Inferior parietal cortex (tissue), 1 donor: ENCODE data around the gene SLC39A1.
A peak's percentile ranks its signal among the peaks of the same experiment; 100 is the strongest.
"Not testable (repeated sequence)": the region's sequence is repeated elsewhere in the genome, so short reads cannot be mapped to it uniquely, and the experiment has no call there.

Experiments
- DNase-seq: peaks from one replicate; pipeline ENCODE4 v3.0.0-alpha.2; 2016; ENCODE audit errors: extremely low spot score

The SLC39A1 gene, protein sequence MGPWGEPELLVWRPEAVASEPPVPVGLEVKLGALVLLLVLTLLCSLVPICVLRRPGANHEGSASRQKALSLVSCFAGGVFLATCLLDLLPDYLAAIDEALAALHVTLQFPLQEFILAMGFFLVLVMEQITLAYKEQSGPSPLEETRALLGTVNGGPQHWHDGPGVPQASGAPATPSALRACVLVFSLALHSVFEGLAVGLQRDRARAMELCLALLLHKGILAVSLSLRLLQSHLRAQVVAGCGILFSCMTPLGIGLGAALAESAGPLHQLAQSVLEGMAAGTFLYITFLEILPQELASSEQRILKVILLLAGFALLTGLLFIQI

DNA sequence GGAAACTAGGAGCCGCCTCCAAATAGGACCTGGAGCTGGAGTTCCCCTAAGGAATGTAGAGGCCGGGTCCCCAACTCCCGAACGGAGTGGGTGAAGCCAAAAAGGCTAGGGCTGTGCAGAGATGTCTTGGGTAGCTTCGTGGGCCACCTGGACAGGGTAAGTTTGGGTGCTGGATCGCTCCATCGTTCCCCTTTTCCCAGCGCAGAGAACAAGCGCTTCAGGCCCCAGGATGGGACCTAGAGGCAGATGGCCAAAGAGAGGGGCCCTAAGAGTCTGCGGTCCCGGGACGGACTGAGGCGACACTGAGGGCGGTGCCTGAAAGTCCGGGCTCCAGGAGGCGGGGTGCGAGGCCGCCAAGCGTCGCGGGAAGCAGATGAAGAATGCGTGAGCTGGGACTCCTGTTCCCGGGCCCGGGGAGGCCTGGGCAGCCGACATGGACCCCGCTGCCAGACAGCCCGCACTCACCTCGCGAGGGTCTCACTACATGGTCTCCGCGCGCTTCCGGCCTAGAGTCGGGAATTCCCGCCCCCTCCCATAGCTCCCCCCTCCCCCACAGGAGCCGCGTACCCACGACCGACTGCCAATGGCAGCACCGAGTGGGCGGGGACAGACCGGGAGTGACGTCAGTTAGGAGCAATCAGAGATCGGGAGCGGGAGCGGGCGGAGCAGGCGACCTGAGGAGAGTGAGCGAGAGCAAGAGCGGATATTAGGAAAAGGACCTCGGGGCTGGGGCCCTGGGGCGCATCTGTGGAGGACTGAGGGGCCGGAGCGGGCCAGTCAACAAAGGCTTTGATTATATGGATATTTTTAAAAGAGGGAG is at the start of gene SLC39A1:
TSS of gene SLC39A1 (minus strand) at position 508 of the 820 bp plus-strand sequence. CDS start 822 bp downstream, outside the sequence.
- peak; percentile 98 for DNase-seq

DNA sequence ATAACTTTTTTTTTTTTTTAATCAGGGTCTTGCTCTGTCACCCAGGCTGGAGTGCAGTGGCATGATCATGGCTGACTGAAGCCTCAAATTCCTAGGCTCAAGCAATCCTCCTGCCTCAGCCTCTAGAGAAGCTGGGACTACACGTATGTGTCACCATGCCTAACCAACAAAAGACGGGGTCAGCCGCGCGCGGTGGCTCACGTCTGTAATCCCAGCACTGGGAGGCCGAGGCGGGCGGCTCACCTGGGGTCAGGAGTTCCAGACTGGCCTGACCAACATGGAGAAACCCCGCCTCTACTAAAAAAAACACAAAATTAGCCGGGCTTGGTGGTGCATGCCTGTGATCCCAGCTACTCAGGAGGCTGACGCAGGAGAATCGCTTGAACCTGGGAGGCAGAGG is 49.2 kb upstream of the SLC39A1 start:
- DNase-seq = not testable (repeated sequence)

DNA sequence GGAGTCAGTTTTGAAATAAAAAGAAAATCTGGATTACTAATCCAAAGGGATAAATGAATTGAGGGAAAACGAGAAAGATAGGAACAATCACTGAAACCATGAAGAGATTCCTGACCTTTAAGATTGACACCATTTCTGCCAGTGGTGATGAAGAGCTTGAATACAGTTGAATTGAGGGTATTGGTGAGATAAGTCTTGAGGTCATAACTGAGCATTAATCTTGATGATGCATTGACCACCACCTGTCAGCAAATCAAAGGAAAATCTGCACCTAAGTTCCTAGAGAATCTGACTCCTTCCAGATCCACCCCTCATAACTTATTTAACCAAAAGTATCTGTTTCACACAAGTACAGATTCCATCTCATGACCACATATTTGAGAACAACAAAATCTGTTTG is 48.8 kb upstream of the SLC39A1 start:
- no peak for DNase-seq

DNA sequence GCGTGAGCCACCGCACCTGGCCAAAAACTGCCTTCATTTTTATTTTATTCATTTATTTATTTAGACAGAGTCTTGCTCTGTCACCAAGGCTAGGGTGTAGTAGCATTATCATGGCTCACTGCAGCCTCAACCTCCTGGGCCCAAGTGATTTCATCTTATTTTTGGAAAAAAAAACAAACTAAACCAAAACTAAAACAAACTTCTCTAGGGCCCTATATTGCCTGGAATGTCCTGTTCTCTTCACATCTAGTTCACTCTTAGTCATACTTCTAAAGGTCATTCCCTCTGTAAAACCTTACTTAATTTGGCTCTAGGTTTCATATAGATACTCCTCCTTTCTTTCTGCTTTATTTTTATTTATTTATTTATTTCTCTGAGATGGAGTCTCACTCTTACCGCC is 42.8 kb upstream of the SLC39A1 start:
- no peak for DNase-seq

DNA sequence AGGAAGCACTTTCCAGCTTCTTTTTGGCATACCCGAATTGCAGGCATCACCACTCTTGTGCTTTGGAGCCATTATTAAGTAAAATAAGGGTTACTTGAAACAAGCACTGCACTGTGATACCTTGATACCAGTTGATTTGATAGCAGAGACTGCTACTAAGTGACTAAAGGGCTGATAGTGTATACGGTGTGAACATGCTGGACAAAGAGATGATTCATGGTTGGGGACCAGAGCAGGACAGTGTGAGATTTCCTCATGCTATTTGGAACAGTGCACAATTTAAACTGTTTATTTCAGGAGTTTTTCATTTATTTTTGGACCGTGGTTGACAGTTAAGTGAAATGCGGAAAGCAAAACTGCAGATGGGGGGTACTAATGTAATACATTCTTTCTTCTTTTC is 37.1 kb upstream of the SLC39A1 start:
- no peak for DNase-seq

DNA sequence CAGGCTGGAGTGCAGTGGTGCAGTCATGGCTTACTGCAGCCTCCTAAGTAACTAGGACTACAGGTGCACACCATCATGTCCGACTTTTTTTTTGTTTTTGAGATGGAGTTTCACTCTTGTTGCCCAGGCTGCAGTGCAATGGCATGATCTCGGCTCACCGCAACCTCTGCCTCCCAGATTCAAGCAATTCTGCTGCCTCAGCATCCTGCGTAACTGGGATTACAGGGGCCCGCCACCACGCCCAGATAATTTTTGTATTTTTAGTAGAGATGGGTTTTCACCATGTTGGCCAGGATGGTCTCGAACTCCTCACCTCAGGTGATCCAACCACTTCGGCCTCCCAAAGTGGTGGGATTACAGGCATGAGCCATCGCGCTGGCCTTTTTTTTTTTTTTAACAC is 33.5 kb upstream of the SLC39A1 start:
- DNase-seq = not testable (repeated sequence)

DNA sequence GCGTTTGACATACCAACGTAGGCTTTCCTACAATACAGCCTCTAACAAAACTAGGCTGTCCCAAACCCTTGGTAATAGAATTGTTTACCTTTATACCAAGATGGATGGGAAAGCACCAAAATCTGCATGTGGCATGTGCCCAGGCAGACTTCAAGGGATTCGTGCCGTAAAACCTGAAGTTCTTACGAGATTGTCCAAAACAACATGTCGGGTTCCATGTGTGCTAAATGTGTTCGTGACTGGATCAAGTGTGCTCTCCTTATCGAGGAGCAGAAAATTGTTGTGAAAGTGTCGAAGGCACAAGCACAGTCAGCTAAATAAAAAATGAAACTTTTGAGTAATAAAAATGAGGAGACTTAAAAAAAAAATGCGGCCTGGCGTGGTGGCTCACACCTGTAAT is 32.3 kb upstream of the SLC39A1 start:
- no peak for DNase-seq

DNA sequence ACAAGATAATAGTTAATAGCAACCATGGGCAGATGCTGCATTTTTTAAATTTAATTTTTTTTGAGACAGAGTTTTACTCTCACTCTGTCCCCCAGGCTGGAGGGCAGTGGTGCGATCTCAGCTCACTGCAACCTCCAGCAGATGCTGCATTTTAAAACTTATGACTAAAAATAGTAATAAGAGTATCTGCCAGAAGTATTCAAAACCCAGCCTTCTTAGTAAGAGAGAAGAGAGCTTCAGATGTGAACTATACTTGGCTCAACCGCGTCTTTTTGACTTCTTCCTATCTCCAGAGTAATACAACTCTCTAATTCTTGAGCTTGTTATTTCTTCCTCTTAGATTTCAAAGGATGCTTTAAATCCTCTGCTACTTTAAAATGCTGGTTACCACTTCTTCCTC is 31.9 kb upstream of the SLC39A1 start:
- DNase-seq = no peak

DNA sequence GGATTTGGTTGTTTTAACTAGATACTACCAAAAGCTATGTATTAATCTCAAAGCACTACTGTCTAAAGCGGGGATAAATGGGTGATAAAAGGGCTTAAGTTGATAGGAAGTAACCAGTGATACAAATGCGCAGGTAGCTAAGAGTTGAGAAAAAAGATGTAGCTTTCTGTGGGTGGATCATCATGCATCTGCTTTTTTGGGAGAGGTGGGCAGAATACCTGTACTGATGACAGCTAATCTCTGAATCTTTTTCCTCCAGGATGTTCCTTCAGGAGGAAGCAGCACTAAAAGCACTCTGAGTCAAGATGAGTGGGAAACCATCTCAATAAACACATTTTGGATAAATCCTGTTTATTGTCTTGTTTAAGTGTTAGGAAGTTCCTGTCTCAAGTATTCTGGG is 28.5 kb upstream of the SLC39A1 start:
- no peak for DNase-seq

DNA sequence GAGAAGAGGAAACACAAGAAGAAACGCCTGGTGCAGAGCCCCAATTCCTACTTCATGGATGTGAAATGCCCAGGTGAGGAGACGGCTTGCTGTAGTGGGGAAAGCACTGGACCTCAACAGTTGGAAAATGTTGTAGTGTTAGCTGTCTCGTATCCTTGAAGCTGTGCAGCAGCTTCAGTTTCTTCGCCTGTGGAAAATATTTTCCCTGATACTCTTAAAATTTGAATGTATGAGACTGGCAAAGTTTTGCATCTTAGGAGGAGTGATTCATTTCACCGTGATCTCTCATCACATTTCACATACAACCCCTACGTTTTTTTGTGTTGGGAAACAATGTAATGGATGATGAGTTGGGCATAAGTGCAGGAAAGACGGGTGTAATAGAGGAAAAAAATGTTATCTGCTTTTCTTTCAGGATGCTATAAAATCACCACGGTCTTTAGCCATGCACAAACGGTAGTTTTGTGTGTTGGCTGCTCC is 27.9 kb upstream of the SLC39A1 start:
- no peak for DNase-seq

DNA sequence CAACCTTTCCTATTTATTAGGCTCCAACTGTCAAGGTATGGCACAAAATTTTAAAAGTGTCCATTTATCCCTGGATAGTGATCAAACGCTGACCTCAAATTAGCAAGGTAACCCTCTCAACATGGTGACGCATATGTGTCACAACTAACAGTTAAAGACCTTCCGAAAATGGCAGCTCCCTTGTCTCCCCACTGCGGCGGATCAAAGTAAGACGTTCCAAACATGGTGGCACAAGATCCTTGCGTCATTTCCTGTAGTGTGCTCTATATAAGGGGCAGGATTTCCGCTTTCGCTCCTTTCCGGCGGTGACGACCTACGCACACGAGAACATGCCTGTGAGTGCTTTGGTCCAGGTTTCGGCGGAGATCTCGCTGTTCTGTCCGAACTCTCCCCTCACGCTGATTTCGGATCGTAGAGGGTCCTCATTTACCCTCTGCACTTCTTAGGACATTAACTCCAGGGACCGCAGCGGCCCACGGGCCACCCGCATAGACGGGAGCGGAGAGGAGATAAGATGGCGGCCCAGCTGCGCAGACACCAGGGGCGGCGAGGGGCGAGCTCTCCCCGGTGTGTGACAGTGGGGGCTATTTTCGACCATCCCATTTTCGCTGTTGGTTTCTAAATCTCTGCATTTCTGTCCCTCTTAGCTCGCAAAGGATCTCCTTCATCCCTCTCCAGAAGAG is 27.3 kb upstream of the SLC39A1 start, which contains the start of gene RPS27:
TSS of gene RPS27 (plus strand) at position 295 of the 683 bp plus-strand sequence. CDS start at position 330, 35 bp downstream.
- DNase-seq = peak; percentile 99

DNA sequence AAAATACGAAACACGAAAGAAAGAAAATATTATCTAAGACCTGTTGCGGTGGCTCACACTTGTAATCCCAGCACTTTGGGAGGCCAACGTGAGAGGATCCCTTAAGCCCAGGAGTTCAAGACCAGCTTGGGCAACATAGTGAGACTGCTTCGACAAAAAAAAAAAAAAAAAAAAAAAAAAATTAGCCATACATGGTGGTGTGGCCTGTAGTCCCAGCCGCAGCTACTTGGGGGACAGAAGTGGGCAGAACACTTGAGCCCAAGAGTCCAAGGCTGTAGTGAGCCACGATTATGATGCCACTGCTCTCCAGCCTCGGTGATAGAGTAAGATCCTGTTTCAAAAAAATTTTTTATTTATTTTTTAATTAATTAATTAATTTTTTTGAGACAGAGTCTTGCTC is 24.3 kb upstream of the SLC39A1 start:
- no peak for DNase-seq

DNA sequence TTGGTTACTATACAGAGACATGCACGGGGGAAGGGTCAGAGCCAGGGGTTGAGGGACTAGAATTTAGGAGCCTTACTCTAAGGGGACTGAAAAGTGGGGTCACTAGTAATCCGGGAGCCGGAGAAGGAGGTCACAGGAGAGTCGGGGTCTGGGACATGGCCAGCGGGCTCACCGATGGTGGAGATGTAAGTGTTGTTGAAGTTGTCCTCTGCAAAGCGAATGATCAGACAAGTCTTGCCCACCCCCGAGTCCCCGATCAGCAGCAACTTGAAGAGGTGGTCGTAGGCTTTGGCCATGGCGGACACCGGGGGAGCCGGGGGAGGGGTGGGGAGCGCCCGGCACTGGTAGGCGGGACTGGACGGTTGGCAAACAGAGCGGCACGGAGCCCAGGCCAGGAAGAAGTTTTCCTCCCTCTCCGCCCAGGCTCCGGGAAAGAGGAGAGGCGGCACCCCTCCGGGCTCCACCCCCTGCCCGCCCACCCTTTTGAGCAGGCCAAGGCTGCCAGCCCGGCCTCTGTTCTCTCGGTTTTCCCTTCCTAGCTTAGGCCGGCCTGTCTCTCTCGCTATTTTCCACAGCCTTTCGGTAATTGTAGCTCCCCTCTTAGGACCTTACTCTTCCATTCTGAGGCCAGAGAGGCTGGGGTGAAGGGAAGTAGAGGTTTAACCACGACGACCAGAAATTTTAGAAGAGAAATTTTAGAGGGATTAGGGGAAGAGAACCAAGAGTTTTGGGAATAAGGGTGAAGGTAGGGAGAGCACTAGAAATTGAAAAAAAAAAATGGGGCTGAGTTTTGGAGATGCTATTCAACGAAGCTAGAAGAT is 22.8 kb upstream of the SLC39A1 start, which contains the start of gene RAB13:
TSS of gene RAB13 (minus strand) at position 399 of the 821 bp plus-strand sequence. CDS start at position 296, 103 bp downstream.
- DNase-seq = no peak

DNA sequence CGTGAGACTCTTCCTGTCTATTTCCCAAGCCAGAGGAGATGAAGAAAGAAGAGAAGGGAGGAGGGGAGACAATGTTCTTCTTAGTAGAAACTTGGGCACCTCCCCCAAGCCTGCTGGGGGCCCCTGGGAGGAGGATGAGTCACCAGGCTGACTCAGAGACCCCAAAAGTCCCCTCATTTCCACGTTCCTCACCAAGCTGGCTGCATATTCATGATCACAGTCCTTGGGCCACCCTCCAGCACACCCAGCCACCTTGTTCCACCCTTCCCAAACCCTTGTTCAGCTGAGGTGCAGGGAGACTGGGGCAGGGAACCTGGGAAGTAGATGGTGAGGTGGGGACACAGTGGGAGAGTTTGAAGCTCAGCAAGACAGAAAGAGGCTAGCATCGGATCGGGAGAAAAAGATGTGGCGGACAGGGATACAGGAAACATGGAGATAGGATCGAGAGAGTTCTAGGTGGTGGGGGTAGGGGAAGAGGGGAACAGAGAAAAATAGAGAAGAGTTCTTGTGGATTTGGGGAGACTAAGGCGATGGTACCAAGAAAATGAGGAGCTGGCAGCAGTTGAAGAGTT is 22.1 kb upstream of the SLC39A1 start:
- no peak for DNase-seq

DNA sequence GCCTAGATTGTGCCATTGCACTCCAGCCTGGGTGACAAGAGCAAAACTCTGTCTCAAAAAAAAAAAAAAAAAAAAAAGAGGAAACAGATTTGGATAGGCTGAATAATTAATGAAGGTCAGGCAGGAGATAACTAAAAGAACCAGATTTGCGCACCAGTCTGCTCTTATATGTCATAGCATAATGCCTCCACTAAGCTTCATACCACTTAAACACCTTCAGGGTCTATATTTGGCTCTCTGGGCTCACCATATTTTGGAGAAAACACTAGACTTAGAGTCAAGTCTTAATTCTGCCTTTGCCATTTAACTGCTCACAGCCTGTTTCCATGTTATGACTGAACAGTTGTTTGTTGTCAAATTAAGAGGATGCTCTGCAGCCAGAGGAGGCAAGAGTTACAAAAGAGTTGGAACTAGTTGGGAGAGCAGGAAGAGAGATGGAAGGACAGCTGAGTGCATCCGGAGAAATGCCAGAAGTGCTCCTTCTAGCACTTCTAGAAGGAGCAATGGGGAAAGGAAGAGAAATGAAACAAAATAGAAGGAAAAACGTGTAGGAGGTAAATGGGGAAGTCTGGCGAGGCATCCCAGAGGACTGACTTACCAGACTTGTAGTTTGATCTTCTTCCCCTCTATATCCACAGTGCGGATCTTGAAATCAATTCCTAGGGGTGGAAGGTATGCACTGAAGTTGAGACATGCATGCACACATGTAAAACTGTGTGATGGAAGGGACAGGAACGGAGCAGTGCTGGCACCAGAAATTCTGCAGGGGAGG is 21.0 kb upstream of the SLC39A1 start:
- no peak for DNase-seq

DNA sequence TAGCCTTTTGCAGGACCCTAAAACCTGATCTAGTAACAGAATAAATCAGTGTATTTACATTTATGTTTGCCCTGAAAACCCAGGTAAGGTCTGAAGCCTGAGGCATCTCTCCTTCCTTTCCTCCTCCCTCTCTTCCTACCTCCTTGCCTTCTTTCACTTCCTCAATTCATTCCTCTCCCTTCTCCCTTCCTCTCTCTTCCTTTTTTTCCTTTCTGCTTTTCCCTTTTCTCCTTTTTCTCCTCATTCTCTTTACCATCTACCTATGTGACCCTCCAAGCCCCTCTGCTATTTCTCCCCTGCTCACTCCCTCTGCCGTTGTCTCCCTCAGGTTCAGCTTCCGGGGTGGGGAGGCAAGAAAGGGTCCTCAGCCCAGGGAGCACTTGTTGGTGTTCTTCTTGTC is 18.4 kb upstream of the SLC39A1 start:
- not testable (repeated sequence) for DNase-seq

DNA sequence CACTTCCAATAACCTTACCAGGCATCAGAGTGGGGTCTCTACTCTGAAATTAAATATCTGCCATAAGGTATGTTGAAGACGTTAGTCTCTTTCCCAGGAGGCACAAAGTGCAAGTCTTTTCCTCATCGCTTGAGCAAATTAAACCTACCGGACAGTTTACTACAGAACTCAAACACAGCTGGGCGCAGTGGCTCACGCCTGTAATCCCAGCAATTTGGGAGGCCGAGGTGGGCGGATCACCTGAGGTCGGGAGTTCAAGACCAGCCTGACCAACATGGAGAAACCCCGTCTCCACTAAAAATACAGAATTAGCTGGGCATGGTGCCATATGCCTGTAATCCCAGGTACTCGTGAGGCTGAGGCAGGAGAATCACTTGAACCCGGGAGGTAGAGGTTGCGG is 15.8 kb upstream of the SLC39A1 start:
- DNase-seq = not testable (repeated sequence)

DNA sequence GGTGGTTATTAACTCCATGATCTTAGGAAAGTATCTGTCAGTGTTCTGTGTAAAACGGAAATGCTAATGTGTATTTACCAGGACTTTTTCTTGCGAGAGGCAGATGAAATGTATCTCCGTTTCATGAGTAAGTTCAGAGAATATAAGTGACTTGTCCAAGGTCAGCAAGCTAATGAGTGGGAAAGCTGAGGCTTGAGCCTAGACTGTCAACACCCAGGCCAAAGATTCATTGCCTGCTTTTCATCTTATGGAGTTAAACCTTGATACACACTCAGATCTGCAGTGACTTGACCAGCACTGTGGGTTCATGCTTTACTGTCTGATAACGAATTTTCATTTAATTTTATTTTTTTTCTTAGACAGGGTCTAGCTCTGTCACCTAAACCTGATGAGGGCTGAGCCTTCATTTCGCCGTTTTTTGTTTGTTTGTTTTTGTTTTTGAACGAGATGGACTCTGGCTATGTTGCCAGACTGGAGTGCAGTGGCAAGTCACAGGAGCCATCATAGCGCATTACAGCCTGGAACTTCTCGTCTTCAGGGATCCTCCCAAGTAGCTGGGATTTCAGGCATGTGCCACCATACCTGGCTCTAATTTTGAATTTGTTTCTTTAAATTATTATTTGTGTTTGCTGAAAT is 15.1 kb upstream of the SLC39A1 start:
- no peak for DNase-seq
